DOHH2 (cell line): ENCODE data around the gene DNAH7.

Experiments used
- EZH2phosphoT487 ChIP-seq: fragments of 200-600 bp; sonication (generic); IDR thresholded peaks from 2 replicates; pipeline ENCODE4 v1.6.1; 2017; ENCODE audit warnings: borderline replicate concordance, mild to moderate bottlenecking, antibody characterized with exemption, low read length, moderate library complexity, mixed read lengths
- TF ChIP-seq, protein P1 (sequence below): fragments of 200-600 bp; sonication (generic); IDR thresholded peaks from one replicate; pipeline ENCODE4 v1.5.1; 2014; ENCODE audit warnings: antibody characterized with exemption, mild to moderate bottlenecking, low read depth, low read length; ENCODE audit not compliant: poor library complexity, severe bottlenecking

DNA sequence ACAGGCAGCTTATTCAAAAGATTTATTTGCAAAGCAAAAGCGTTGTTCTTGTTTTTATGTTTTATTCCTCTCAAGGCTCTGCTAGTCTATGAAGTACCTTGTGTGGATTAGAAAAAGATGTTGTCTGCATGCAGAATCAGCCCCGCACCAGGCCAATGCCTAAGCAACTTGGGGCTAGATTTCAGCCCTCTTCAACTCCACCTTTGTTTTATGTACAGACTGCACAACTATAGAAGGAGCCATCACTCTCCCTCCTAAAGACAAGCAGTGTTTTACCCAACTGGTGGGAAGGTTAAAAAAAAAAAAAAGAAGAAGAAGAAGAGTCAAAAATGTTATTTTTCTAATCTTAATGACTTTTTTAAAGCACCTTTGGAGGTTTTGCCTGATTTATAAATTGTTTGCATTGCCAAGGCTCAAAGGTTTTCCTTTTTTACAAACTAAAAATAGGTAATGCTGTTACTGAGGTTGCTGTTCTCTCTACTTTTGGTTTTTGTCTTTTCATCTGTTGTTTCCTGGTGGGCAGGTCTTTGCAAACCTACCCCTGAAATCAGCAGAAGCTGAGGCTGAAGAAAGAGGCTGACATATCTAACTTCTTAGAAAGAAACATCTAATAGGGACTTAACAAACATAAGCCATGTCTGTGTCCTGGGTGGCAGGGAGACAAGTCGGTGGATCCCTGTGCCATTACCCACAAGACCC lies 247.6 kb downstream of the DNAH7 start:
- TF ChIP-seq, protein P1, sequence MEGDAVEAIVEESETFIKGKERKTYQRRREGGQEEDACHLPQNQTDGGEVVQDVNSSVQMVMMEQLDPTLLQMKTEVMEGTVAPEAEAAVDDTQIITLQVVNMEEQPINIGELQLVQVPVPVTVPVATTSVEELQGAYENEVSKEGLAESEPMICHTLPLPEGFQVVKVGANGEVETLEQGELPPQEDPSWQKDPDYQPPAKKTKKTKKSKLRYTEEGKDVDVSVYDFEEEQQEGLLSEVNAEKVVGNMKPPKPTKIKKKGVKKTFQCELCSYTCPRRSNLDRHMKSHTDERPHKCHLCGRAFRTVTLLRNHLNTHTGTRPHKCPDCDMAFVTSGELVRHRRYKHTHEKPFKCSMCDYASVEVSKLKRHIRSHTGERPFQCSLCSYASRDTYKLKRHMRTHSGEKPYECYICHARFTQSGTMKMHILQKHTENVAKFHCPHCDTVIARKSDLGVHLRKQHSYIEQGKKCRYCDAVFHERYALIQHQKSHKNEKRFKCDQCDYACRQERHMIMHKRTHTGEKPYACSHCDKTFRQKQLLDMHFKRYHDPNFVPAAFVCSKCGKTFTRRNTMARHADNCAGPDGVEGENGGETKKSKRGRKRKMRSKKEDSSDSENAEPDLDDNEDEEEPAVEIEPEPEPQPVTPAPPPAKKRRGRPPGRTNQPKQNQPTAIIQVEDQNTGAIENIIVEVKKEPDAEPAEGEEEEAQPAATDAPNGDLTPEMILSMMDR: no peak
- no peak for TF ChIP-seq EZH2phosphoT487
